GM21619 (cell line): ENCODE results near the gene CCDC174.
A peak's percentile ranks its signal among the peaks of the same experiment; 100 is the strongest.
"Not testable (repeated sequence)": the region's sequence is repeated elsewhere in the genome, so short reads cannot be mapped to it uniquely, and the experiment has no call there.

Experiments used
- ATAC-seq: cut with Tn5 transposase; IDR thresholded peaks from one replicate; pipeline ENCODE4 v1.9.1; 2021; ENCODE audit not compliant: unreplicated experiment

CCDC174 gene

GRCh38 chr3:14649466-14649865, 2.1 kb upstream of the CCDC174 start:
- ATAC-seq, result no peak

DNA sequence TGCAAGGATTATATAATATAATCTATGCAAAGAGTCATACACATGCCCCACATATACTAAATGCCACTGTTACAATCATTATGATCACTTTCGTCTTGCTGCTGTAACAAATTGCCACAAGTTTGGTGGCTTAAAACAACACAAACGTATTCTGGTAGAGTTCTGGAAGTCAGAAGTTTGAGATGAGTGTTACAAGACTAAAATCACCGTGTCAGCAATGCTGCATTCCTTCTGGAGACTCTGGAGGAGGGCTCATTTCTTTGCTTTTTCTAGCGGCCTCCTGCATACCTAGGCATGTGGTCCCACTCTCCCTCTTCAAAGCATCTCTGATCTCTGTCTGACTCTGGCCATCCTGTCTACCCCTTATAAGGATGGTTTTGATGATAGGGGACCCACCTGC, 1.4 kb upstream of the CCDC174 start:
- no peak for ATAC-seq

GRCh38 chr3:14652360-14652907, 872 bp downstream of the CCDC174 start:
- not testable (repeated sequence) for ATAC-seq

GRCh38 chr3:14657579-14657978, 6.0 kb downstream of the CCDC174 start:
- ATAC-seq, result no peak

DNA sequence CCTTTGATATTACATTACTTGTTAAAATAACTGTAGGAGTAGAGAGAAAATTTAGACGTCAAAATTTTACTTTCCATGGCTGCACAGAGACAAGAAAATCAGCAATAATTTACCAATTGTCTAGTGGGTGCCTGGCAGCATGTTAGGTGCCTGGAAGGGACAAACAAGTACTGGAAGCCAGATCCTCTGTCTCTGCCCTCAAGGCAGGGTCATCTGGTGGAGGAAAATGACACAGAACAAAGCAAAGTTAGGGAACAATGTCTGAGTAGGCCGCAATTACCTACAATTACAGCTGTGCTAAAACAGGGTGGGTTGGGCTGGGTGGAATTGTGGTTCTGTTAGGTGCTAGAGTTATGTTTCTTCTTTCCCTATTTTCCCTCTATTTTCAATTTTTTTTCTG, 7.4 kb downstream of the CCDC174 start:
- no peak for ATAC-seq

DNA sequence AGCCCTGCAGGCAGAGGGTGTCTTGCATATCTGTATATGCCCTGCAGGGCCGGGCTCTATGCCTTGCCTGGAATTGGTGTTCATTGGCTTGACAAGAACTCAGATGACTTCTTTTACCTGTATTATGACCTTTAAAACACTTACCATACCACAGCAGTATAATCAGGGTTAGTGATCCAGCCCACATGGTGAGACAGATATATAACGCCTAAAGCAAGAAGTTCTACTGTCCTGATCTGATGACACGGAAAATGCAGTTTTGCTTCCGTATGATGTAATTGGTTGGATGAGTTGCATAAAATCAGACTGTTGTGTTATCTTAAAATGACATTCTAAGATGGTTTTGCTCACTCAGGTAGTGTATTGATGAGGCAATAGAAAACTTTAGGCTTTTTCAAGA, 9.4 kb downstream of the CCDC174 start:
- ATAC-seq, result no peak

- no peak for ATAC-seq
Measured at GRCh38 chr3:14663396-14664135, 12.0 kb downstream of the CCDC174 start.

GRCh38 chr3:14664170-14664569, 12.6 kb downstream of the CCDC174 start:
- ATAC-seq, result no peak

- ATAC-seq, result no peak
Measured at GRCh38 chr3:14672588-14672987, 21.0 kb downstream of the CCDC174 start.

- no peak for ATAC-seq
Measured at GRCh38 chr3:14674841-14675240, 23.3 kb downstream of the CCDC174 start, which contains the start of gene C3orf20. Gene C3orf20 (plus strand): TSS chr3:14675141. CDS start chr3:14682714, 7,573 bp downstream.

DNA sequence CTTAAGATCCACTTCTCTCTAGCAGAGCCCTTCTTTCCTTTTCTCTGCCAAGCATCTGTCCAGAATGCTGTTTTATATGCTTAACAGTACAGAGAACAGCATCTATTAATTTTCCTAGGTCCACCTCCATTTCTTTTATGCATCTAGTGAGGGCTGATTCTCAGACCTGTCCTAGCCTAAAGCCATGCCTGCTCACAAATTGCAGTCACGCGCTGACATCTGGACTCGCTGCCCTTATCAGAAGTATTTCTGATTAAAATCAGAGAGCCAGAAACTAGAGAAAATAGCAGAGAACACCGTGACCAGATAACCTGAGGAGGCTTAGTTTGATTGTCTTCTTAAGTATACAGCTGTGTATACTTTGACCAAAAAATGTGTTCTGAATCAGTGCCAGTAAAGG, 25.3 kb downstream of the CCDC174 start:
- no peak for ATAC-seq

DNA sequence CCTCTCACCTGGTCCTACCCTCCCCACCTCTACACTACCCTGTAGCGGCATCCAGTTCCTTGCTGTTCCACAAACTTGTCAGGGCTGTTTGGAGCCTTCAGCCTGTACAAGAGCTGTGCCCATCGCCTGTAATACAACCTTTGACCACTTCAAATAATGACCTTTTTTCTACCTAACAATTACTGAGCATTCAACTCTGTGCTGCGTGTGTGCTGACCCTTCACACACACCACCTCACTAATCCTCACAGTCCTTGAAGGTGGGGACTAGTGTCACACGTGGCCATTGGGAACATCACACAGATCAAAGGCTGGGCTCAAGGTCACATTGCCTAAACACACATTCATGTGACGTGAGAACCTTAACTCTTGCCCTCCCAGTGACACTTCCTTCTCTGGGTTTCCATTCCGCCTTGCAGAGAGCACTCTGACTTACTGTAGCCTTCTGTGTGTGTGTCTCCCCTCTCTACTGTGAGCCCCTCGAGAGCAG, 26.5 kb downstream of the CCDC174 start:
- ATAC-seq, result no peak

- ATAC-seq, result no peak
Measured at GRCh38 chr3:14680115-14680514, 28.6 kb downstream of the CCDC174 start.

DNA sequence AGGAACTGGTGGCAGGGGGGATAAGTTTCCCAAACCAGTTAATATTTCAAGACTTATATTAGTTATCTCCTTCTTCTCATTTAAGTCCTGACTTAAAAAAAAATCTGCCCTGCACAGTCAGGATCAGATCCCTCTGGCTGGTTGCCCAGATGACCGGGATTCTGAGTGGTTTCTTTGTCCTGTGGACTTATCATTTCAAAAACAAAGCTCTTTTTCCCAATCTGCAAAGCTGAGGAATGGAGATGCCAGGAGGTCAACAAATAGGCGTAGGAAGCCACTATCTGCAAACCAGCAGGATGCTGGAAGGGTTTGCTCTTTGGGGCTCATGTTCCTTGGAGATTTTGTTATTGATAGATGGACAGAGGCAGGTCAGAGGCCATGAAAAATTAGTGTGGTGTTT, 29.2 kb downstream of the CCDC174 start:
- no peak for ATAC-seq

GRCh38 chr3:14684447-14684846, 32.9 kb downstream of the CCDC174 start:
- ATAC-seq, result no peak

DNA sequence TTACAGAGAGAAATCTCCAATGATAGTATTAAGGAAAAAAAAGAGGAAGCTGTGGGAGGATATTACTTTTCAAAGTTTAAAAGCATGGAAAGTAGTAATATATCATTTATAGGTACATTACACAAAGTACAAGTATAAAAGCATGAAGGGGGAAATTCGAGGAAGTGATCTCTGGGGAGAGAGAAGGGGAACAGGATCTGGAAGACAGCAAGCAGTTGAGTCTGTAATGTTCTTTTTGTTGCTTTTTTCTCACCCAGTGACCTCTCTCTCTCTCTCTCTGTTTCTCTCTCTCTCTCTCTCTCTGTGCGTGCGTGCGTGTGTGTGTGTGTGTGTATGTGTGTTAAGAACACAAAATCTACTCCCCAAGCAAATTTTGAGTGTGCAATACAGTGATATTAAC, 33.6 kb downstream of the CCDC174 start:
- ATAC-seq, result no peak

DNA sequence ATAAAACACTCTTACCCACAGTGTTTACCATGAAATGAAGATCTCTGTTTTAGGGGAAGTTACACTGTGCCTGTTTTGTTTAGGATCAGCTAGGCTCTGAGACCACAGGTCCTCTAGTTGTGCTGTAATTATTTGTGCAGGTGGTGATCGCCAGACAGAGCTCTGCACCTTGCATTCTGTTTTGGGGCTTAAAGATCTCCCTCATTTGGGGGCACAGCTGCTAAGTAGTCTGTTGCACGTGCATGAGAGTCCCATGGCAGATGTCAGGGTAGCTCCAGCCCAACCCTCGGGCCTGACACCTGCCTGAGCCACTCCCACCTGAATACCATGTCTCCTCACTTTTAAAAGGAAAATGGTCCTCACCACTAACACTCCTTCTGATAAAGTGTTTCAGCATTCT, 35.8 kb downstream of the CCDC174 start:
- ATAC-seq, result no peak

DNA sequence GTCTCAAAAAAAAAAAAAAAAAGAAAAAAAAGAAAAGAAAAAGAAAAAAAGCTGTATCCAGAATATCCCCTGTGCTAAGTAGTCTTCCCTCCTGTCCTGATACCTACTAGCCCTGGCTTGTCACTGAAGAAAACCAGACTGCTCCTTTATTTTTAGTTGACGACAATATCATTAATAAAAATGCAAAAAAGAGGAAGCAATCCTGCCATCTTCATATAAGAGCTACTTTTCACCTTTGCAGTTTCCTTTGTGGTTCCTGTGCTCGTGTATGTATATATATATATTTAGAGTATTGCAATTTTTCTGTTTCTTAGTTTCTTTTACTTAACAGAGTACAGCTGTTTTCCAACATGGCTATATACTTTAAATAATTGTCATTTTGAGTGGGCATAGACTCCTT, 37.0 kb downstream of the CCDC174 start:
- ATAC-seq, result peak; percentile 45

DNA sequence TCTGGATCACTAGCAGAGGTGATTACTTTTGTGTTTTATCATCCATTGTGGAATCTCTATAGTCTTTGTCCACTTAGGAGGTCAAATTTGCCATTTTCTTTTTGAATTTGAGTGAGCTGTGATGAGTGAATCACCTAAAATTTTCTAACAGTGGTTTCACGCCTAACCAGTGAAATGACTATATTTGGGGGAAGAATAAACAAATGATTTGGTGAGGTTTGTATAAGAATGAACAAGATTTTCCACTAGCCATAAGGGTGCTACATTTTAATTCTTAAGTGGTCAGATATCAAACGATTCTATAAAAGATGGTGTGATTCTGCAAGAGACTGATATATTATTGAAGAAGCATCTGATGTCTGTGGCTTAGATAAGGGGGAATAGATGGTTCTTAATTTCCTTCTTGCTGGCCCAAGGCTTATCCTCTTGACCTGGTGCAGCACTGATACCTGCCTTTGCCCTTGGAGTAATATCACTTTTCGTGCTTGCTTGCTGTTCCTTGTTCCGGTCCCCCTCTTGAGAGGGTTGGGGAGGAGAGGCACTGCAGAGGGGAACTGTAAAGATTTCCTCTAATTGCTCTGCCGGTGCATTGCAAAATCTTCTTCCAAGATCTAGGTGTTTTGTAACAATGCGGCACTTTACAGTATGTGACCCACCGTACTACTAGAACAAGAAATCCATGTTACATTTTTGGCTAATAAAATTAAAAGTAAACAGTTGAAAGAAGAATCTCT, 37.9 kb downstream of the CCDC174 start:
- peak; percentile 41 for ATAC-seq

DNA sequence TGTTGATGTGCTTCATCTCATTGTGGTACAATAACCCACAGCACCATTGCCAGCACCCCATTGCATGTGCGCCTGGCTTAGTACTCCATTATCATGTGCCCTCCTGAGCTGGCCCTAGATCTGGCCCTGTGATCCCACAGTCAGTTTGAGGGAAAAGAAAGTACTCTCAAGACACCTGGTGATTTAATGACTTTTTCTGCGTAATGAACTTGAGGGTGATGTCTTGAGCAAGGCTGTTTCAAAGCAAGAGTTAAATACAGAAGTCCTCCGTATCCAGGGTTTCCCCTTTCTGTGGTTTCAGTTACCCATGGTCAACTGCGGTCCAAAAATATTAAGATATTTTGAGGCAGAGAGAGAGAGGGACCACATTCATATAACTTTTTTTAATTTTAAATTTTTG, 39.7 kb downstream of the CCDC174 start:
- ATAC-seq, result peak; percentile 39

DNA sequence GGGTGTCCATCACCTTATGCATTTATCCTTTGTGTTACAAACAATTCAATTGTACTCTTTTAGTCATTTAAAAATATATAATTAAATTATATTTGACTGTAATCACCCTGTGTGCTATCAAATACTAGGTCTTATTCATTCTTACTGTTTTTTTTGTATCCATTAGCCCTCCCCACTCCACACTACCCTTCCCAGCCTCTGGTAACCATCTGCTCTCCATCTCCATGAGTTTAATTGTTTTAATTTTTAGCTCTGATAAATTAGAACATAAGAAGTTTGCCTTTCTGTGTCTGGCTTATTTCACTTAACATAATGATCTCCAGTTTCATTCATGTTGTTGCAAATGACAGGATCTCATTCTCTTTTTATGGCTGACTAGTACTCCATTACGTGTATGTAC, 40.2 kb downstream of the CCDC174 start:
- ATAC-seq, result no peak
